Right lobe of liver (tissue), 4 donors: ENCODE data around the gene SPOCK1.

Experiments used
- CTCF ChIP-seq, 4 donors: fragments of 200-600 bp in 3 of 4; fragments of 450-650 bp in 1 of 4; IDR thresholded peaks; one replicate each; pipeline versions ENCODE4 v1.5.1 to v1.8.0; 2016 to 2022; ENCODE audit warnings: antibody characterized with exemption in 4 of 4, mild to moderate bottlenecking in 2 of 4
- POLR2A ChIP-seq: fragments of 450-650 bp; IDR thresholded peaks from one replicate; pipeline ENCODE4 v1.6.1; 2017; ENCODE audit warnings: antibody characterized with exemption, mild to moderate bottlenecking
- donor health status: DM: no; HTN: no; CAD: no.
- donor health status: DM: no; HTN: no; CAD: no.
- donor health status: DM: no; HTN: yes; CAD: no.

GRCh38 chr5:137328991-137329390 lies 170.1 kb downstream of the SPOCK1 start:
- TF ChIP-seq CTCF (IDR thresholded peaks at IDR 0.05) (no peak), POLR2A (no peak)
